Keratinocyte (primary cell): ENCODE data around the gene SPHK1. TPM values are rescaled to one million over a fixed set of nuclear protein-coding genes. Genes with fewer than 3 reads are reported as not detected.

Source experiments
- DNase-seq: peaks from one replicate; pipeline ENCODE4 v3.0.0-alpha.2; 2011; ENCODE audit warnings: low read depth, missing footprints, low spot score
- FAIRE-seq: peaks from 2 replicates; lab custom pipeline; 2011; peaks lifted over from hg19 to GRCh38; lab: Jason Lieb, UNC
- H2AFZ ChIP-seq: 2 replicates; pipeline ENCODE4 v1.6.0; 2012; ENCODE audit warnings: low read length, control low read depth, inconsistent platforms; ENCODE audit not compliant: control insufficient read depth
- H3K27ac ChIP-seq: 2 replicates; pipeline ENCODE4 v1.5.1; 2011; ENCODE audit warnings: low read length; ENCODE audit not compliant: control insufficient read depth, insufficient read depth
- H3K27me3 ChIP-seq: 3 replicates; pipeline ENCODE4 v1.6.0; 2011; ENCODE audit warnings: low read length; ENCODE audit not compliant: control insufficient read depth, insufficient read depth; ENCODE audit errors: extremely low read depth
- H3K36me3 ChIP-seq, 2 experiments: 2 replicates in 1 of 2; 3 replicates in 1 of 2; pipeline ENCODE4 v1.5.1; 2011; ENCODE audit warnings: low read length in 2 of 2, mild to moderate bottlenecking in 1 of 2; ENCODE audit not compliant: control insufficient read depth in 2 of 2, insufficient read depth in 2 of 2; ENCODE audit errors: extremely low read depth in 1 of 2
- H3K4me1 ChIP-seq: 3 replicates; pipeline ENCODE4 v1.5.1; 2011; ENCODE audit warnings: low read length; ENCODE audit not compliant: control insufficient read depth, insufficient read depth; ENCODE audit errors: extremely low read depth
- H3K4me2 ChIP-seq: 3 replicates; pipeline ENCODE4 v1.6.0; 2011; ENCODE audit warnings: low read depth, low read length; ENCODE audit not compliant: control insufficient read depth, insufficient read depth; ENCODE audit errors: extremely low read depth
- H3K4me3 ChIP-seq, 3 experiments: fragments of 200-600 bp in 1 of 3; sonication (generic) in 1 of 3; 2 replicates in 2 of 3; 3 replicates in 1 of 3; pipeline ENCODE4 v1.5.1; 2011 to 2016; ENCODE audit warnings: low read length in 3 of 3, mild to moderate bottlenecking in 3 of 3, control low read depth in 2 of 3, inconsistent platforms in 1 of 3, low read depth in 1 of 3, mixed read lengths in 1 of 3, mixed run types in 1 of 3, moderate library complexity in 1 of 3; ENCODE audit not compliant: control insufficient read depth in 2 of 3, insufficient read depth in 2 of 3; ENCODE audit errors: extremely low read depth in 1 of 3
- H3K79me2 ChIP-seq: 2 replicates; pipeline ENCODE4 v1.6.0; 2012; ENCODE audit warnings: low read length; ENCODE audit not compliant: control insufficient read depth, insufficient read depth
- H3K9ac ChIP-seq: 3 replicates; pipeline ENCODE4 v1.6.0; 2011; ENCODE audit warnings: low read length; ENCODE audit not compliant: control insufficient read depth, insufficient read depth; ENCODE audit errors: extremely low read depth
- H3K9me1 ChIP-seq: 3 replicates; pipeline ENCODE4 v1.6.0; 2011; ENCODE audit warnings: low read length; ENCODE audit not compliant: control insufficient read depth, insufficient read depth; ENCODE audit errors: extremely low read depth
- H3K9me3 ChIP-seq: 2 replicates; pipeline ENCODE4 v1.5.1; 2012; ENCODE audit warnings: low read depth, low read length; ENCODE audit not compliant: control insufficient read depth
- H4K20me1 ChIP-seq: 3 replicates; pipeline ENCODE4 v1.6.0; 2011; ENCODE audit warnings: low read length; ENCODE audit not compliant: control insufficient read depth, insufficient read depth; ENCODE audit errors: extremely low read depth
- EZH2 ChIP-seq: IDR thresholded peaks from one replicate; pipeline ENCODE4 v1.6.1; 2012; ENCODE audit warnings: inconsistent platforms, mild to moderate bottlenecking, low read length, moderate library complexity
- dilution Hi-C: fragments of 300-500 bp; cut with MboI; formaldehyde crosslinking; loops from one replicate; pipeline ENCODE4 v1.7.0; 2020; ENCODE audit warnings: low sequenced_read_pairs; ENCODE audit not compliant: extremely low pct_ligation_motif_present
- polyA plus RNA-seq, 5 experiments: library from polyadenylated mRNA; depleted of rRNA in 3 of 5; stranded (reverse) in 3 of 5; stranded (forward) in 1 of 5; unstranded in 1 of 5; fragments of >200 nt; gene quantifications; 1 replicate in 1 of 5; 2 replicates in 3 of 5; 3 replicates in 1 of 5; pipeline versions ENCODE4 v1.2.1 to v1.2.3, GENCODE V29; 2011 to 2012; ENCODE audit warnings: missing spikeins in 2 of 5, low read depth in 1 of 5, low replicate concordance in 1 of 5
- TF ChIP-seq, protein P1 (sequence below), 3 experiments: IDR thresholded peaks in 1 of 3; conservative IDR thresholded peaks in 1 of 3; optimal IDR thresholded peaks in 1 of 3; 2 replicates in 2 of 3; 3 replicates in 1 of 3; pipeline versions ENCODE3 to v1.5.1; 2011; ENCODE audit warnings: low read length in 3 of 3, mild to moderate bottlenecking in 3 of 3, moderate library complexity in 2 of 3, control low read depth in 1 of 3, inconsistent platforms in 1 of 3; ENCODE audit not compliant: insufficient read depth in 2 of 3; ENCODE audit errors: extremely low read depth in 1 of 3

Gene SPHK1
- polyA plus RNA-seq, 1 donor (not counting 4 experiments of a cell fraction or from before 2014, with no cell fraction given): 50.2 TPM

DNA sequence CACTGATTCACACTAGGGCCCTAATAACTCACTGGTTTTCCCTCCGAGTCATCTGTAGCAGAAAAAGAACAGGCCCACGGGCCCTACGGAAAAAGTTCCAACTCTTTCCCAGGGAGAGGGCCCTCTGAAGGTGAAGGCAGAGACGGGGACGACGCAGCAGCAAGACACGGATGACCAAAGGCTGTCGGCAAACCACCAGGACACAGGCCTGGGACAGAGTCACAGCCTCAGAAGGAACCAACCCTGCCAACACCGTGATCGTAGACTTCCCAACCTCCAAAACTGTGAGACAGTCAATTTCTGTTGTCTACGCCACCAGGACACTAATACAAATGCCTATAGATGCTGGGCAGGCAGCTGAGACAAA, 5.2 kb upstream of the SPHK1 start:
- Histone ChIP-seq H3K27ac (no peak overlapping the region), H3K9me3 (no peaks in the 10 kb centered on the region), H3K4me2 (no peak overlapping the region), H3K4me3 (no peak overlapping the region), H4K20me1 (no peaks in the 10 kb centered on the region), H3K9me1 (no peaks in the 10 kb centered on the region), H2AFZ (no peak overlapping the region), H3K4me1 (peaks cover 8% of the 10 kb centered on the region), H3K9ac (no peak overlapping the region), H3K36me3 (no peaks in the 10 kb centered on the region), H3K79me2 (no peaks in the 10 kb centered on the region), H3K27me3 (no peaks in the 10 kb centered on the region)
- TF ChIP-seq EZH2: no peak
- TF ChIP-seq, protein P1, sequence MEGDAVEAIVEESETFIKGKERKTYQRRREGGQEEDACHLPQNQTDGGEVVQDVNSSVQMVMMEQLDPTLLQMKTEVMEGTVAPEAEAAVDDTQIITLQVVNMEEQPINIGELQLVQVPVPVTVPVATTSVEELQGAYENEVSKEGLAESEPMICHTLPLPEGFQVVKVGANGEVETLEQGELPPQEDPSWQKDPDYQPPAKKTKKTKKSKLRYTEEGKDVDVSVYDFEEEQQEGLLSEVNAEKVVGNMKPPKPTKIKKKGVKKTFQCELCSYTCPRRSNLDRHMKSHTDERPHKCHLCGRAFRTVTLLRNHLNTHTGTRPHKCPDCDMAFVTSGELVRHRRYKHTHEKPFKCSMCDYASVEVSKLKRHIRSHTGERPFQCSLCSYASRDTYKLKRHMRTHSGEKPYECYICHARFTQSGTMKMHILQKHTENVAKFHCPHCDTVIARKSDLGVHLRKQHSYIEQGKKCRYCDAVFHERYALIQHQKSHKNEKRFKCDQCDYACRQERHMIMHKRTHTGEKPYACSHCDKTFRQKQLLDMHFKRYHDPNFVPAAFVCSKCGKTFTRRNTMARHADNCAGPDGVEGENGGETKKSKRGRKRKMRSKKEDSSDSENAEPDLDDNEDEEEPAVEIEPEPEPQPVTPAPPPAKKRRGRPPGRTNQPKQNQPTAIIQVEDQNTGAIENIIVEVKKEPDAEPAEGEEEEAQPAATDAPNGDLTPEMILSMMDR (optimal IDR thresholded peaks at IDR 0.05 in 1 of 3, IDR thresholded peaks at IDR 0.05 in 1 of 3, conservative IDR thresholded peaks at IDR 0.05 in 1 of 3; ENCODE audit: extremely low read depth in 1 of 3, insufficient read depth in 2 of 3, low read length in 3 of 3): no peak
- dilution Hi-C loops: no loop called here
- DNase-seq: no peak
- FAIRE-seq: no peak

DNA sequence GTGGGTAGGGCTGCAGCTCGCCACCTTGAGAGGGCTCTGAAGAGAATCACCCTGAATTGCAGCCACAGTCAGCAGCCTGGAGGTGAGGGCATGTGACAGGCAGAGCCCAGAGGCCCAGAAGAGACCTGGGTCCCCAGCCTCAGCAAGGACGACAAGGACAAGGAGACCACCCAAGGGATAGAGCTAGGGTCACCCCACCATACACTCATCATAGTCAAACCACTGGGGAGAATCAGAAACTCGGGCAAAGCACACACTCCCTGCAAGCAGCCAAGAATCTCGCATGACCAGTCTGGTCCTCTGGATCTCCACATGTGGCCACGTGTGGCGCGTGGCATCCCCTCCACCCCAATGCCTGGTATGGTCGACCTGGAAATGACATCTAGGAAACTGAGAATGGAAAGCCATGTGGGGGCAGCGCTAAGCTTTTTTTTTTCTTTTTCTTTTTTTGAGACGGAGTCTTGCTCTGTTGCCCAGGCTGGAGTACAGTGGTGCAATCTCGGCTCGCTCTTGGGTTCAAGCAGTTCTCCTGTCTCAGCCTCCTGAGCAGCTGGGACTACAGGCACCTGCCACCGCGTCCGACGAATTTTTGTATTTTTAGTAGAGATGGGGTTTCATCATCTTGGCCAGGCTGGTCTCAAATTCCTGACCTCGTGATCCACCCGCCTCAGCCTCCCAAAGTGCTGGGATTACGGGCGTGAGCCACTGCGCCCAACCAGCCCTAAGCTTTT, 4.6 kb upstream of the SPHK1 start:
- H3K4me1 ChIP-seq: peaks cover 8% of the 10 kb centered on the region
- no peak for TF ChIP-seq EZH2
- TF ChIP-seq, protein P1 (optimal IDR thresholded peaks at IDR 0.05 in 1 of 3, IDR thresholded peaks at IDR 0.05 in 1 of 3, conservative IDR thresholded peaks at IDR 0.05 in 1 of 3; ENCODE audit: extremely low read depth in 1 of 3, insufficient read depth in 2 of 3, low read length in 3 of 3): no peak

More for the DNA sequence above, 4.6 kb upstream of the SPHK1 start:
- Histone ChIP-seq H3K4me2 (no peak overlapping the region), H2AFZ (no peak overlapping the region), H3K79me2 (peaks cover 3% of the 10 kb centered on the region), H3K36me3 (no peaks in the 10 kb centered on the region), H3K4me3 (no peak overlapping the region), H4K20me1 (no peaks in the 10 kb centered on the region), H3K9ac (no peak overlapping the region), H3K27me3 (no peaks in the 10 kb centered on the region), H3K9me1 (no peaks in the 10 kb centered on the region), H3K9me3 (no peaks in the 10 kb centered on the region), H3K27ac (no peak overlapping the region)
- DNase-seq: no peak
- dilution Hi-C loops: no loop called here
- FAIRE-seq: no peak
